ENCODE measurements around the gene CFAP46.

DNA sequence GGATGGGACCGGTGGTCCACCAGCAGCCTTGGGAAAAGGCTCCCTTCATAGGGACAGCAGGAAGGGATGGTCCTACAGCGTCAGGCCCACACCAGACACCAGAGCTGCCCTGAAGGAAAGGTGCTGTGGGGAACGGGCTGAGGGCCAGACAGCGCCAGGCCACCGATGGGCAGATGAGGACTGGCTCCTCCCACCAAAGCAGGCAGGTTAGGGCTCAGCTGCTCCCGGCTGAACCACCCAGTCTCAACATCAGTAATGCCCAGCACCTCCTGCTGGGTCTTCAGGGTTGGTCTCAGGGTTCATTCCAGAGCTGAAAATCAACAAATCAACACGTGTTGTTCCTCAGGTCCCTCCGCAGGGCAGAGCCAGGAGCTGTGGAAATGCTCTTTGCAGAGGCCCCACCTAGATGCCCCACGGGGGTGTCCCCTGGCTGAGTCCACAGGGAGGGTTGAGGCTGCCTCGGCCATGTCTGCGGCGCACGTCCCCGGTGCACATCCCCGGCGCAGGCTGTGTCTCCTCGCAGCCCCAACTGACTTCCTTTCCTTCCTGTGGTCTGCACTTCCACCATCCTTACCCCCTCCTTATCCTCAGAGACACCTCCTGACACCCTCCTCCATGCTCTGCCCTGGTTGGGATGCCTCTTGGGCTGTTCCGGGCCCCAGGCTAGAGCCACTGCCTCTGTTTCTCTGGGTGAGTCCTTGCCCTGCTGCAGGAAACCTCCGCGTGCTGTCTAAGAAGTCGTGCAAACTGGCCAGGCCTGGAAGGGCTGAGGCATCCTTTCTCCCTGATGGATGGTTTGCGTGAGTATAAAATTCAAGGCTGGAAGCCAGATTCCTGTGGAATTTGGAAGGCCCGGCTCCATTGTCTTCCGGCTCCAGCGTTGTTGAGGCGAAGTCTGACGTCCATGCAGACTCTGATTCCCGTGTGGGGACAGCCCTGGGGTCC lies 32.8 kb upstream of the CFAP46 start:
- TF ChIP-seq, protein P1, sequence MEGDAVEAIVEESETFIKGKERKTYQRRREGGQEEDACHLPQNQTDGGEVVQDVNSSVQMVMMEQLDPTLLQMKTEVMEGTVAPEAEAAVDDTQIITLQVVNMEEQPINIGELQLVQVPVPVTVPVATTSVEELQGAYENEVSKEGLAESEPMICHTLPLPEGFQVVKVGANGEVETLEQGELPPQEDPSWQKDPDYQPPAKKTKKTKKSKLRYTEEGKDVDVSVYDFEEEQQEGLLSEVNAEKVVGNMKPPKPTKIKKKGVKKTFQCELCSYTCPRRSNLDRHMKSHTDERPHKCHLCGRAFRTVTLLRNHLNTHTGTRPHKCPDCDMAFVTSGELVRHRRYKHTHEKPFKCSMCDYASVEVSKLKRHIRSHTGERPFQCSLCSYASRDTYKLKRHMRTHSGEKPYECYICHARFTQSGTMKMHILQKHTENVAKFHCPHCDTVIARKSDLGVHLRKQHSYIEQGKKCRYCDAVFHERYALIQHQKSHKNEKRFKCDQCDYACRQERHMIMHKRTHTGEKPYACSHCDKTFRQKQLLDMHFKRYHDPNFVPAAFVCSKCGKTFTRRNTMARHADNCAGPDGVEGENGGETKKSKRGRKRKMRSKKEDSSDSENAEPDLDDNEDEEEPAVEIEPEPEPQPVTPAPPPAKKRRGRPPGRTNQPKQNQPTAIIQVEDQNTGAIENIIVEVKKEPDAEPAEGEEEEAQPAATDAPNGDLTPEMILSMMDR (IDR thresholded peaks at IDR 0.05) = no peak
- TF ChIP-seq EZH2 (IDR thresholded peaks at IDR 0.05; ENCODE audit: borderline replicate concordance, insufficient read depth, low read depth, low read length, poor library complexity, severe bottlenecking) = no peak
